Mucosa of descending colon (tissue), 3 donors: ENCODE results near the gene COA1. TPM values are rescaled to one million over a fixed set of nuclear protein-coding genes. Genes with fewer than 3 reads are reported as not detected.

ENCODE experiments used
- ATAC-seq: fragments of 200-7000 bp; cut with Tn5 transposase; one replicate; pipeline ENCODE4 v1.9.1; 2020; ENCODE audit warnings: mild to moderate bottlenecking, moderate library complexity
- DNase-seq, 3 donors: peaks; one replicate each; pipeline ENCODE4 v3.0.0-alpha.2; 2020
- H3K36me3 ChIP-seq: fragments of 200-600 bp; one replicate; pipeline ENCODE4 v1.8.0; 2021; ENCODE audit warnings: low read depth, mild to moderate bottlenecking
- H3K4me1 ChIP-seq: fragments of 200-600 bp; one replicate; pipeline ENCODE4 v1.8.0; 2021; ENCODE audit warnings: low read depth, mild to moderate bottlenecking
- H3K4me3 ChIP-seq: fragments of 200-600 bp; one replicate; pipeline ENCODE4 v1.8.0; 2021; ENCODE audit warnings: mild to moderate bottlenecking
- H3K9me3 ChIP-seq: fragments of 200-600 bp; one replicate; pipeline ENCODE4 v1.8.0; 2021; ENCODE audit warnings: mild to moderate bottlenecking
- intact Hi-C, 2 donors: fragments of 100-400 bp; cut with DNase I in 1 of 2; cut with micrococcal nuclease in 1 of 2; formaldehyde crosslinking; loops; one replicate each; pipeline versions ENCODE4 v1.11.0 to v1.11.1; 2022; cut with DNase I, micrococcal nuclease
- total RNA-seq, 3 donors: library from RNA; stranded (reverse); fragmentation: NEBNext Ultra II Directional in 2 of 3; extraction: Animal tissue kit (Norgen Biotek cat#: 25700) in 2 of 3; gene quantifications; one replicate each; pipeline versions ENCODE4 v1.2.1 to v1.2.4, GENCODE V29; 2021 to 2023
- TF ChIP-seq, protein P1 (sequence below): fragments of 200-600 bp; IDR thresholded peaks from one replicate; pipeline ENCODE4 v1.8.0; 2022; ENCODE audit warnings: antibody characterized with exemption, mild to moderate bottlenecking
- donor health status: DM: no; HTN: no; CAD: no; lungs with moderate emphysema.
- donor health status: DM: no; HTN: no; CAD: no.
- donor health status: DM: no; HTN: yes; CAD: no.

The COA1 gene
- total RNA-seq, 3 donors from 2014 or later = 35.1 to 42.1 (median 38.8) TPM

DNA sequence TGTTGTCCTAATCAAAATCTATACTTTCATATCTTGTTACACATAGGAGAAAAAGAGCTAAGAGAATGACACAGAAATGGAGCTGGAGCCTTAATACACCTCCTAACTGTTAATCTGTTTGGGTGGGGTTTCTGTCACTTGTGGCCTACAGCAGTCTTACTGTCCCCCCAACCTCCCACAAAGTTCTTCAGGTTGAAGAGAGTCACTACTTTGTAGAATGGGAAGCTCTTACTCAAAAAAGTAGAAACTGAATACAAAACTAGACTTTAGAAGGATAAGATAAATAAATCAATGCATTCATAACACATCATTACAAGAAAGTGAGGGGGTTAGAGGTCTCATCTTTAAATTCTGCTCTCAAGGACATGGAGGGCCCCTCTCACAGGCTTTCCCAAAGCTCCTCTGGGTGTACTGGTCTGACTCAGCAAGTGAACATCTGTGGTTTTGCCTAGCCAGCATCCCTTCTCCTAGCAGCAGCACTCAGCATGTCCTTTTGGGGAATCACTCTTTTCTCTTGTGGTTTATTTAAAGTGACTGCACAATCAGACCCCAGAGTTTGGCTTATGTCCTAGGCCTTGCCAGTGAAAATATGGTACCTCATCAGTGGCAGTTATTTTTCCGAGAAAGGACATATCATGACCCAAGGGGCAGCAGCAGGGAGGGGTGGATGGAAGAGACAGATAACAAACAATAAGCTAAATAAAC is 27.2 kb upstream of the COA1 start:
- intact Hi-C loops = no loop called here
- DNase-seq = no peak
- TF ChIP-seq, protein P1, sequence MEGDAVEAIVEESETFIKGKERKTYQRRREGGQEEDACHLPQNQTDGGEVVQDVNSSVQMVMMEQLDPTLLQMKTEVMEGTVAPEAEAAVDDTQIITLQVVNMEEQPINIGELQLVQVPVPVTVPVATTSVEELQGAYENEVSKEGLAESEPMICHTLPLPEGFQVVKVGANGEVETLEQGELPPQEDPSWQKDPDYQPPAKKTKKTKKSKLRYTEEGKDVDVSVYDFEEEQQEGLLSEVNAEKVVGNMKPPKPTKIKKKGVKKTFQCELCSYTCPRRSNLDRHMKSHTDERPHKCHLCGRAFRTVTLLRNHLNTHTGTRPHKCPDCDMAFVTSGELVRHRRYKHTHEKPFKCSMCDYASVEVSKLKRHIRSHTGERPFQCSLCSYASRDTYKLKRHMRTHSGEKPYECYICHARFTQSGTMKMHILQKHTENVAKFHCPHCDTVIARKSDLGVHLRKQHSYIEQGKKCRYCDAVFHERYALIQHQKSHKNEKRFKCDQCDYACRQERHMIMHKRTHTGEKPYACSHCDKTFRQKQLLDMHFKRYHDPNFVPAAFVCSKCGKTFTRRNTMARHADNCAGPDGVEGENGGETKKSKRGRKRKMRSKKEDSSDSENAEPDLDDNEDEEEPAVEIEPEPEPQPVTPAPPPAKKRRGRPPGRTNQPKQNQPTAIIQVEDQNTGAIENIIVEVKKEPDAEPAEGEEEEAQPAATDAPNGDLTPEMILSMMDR = no peak
- Histone ChIP-seq H3K36me3 (no peaks in the 10 kb centered on the region), H3K9me3 (no peaks in the 10 kb centered on the region), H3K4me1 (no peaks in the 10 kb centered on the region), H3K4me3 (no peak overlapping the region)
- no peak for ATAC-seq

DNA sequence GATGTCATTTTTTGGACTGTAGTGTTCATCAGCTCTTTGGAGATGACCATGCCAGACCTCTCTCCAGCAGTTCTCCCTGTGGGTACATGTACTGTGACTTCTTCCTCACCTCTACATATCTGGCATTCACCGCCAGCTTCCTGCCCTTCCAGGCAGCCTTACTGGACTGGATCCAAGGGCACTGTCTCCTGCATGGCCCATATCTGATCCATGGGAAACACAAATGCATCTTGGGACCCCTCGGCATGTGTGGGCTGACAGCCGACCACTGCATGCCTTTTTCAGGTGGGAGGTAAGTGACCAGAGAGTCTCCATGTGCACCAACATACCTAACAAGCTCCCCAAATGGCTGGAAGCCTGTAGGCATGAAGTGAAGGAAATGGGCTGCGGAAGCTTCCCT is 25.3 kb upstream of the COA1 start:
- no peak for DNase-seq
- H3K4me3 ChIP-seq = no peak overlapping the region
- intact Hi-C loops = no loop called here
- TF ChIP-seq, protein P1 = no peak
- H3K4me1 ChIP-seq = no peaks in the 10 kb centered on the region
- no peaks in the 10 kb centered on the region for H3K36me3 ChIP-seq
- ATAC-seq = no peak
- no peaks in the 10 kb centered on the region for H3K9me3 ChIP-seq

DNA sequence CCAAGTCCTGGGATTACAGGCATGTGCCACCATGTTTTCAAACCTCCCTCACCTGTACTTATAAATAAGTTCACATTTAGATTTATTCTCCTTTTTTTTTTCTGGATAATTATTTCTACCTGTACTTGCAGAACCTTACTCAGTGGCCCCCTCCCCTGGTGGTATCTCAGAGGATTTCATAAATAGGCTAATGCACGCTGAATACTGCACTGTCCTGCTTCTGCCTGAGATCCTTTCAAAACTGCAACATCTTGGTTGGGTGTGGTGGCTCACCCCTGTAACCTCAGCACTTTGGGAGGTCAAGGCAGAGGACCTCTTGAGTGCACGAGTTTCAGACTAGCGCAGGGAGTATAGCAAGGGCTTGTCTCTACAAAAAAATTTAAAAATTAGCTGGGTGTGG is 24.5 kb upstream of the COA1 start:
- intact Hi-C loops = no loop called here
- no peaks in the 10 kb centered on the region for H3K36me3 ChIP-seq
- H3K4me1 ChIP-seq = no peaks in the 10 kb centered on the region
- no peaks in the 10 kb centered on the region for H3K9me3 ChIP-seq
- ATAC-seq (no peak), DNase-seq (no peak)
- H3K4me3 ChIP-seq = no peak overlapping the region
- TF ChIP-seq, protein P1 = no peak

DNA sequence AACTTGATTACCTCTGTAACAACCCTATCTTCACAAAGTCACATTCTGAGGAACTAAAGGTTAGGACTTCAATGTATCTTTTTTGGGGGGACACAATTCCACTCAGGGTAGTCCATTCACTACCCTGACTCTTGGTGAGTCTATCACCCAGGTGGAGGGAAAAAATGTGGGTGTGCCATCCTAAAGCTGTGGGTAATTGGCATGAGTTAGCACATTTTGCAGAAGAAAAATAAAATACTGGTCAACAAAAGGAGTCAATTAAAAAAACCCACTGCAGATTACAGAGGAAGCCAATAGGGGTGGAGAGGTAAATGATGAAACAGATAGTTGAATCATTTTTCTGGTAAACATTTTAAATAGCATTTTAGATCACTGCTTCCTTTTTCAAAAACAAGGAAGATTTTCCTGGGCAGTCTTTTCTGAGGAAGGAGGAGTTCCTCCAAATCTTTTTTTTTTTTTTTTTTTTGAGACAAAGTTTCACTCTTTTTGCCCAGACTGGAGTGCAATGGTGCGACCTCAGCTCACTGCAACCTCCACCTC is 24.0 kb upstream of the COA1 start:
- no peak overlapping the region for H3K4me3 ChIP-seq
- no peaks in the 10 kb centered on the region for H3K4me1 ChIP-seq
- TF ChIP-seq, protein P1 = no peak
- no peaks in the 10 kb centered on the region for H3K9me3 ChIP-seq
- no peak for ATAC-seq
- H3K36me3 ChIP-seq = no peaks in the 10 kb centered on the region
- DNase-seq = no peak
- intact Hi-C loops = no loop called here

DNA sequence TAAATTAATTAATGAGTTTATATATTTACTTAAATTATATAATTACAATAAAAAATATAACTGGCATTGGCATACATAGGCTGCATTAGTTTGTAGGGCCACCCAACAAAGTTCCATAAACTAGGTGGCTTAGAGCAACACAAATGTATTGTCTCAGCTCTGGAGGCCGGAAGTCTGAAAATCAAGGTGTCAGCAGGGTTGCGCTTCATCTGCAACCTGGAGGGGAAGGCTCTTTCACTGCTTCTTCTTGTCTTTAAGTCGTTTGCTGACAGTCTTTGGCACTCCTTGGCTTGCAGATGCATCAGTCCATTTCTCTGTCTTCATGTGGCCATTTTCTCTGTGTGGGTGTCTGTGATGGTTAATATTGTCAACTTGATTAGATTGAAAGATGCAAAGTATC is 23.1 kb upstream of the COA1 start:
- no peaks in the 10 kb centered on the region for H3K9me3 ChIP-seq

More for the DNA sequence above, 23.1 kb upstream of the COA1 start:
- intact Hi-C loops = no loop called here
- no peak overlapping the region for H3K4me3 ChIP-seq
- no peak for ATAC-seq
- H3K4me1 ChIP-seq = no peaks in the 10 kb centered on the region
- no peaks in the 10 kb centered on the region for H3K36me3 ChIP-seq
- TF ChIP-seq, protein P1 = no peak
- no peak for DNase-seq
